ENCODE data around the gene EPB41L4B. TPM values are rescaled to one million over a fixed set of nuclear protein-coding genes. Genes with fewer than 3 reads are reported as not detected.

The EPB41L4B gene
- total and polyA plus RNA-seq, 2 of the 13 experiments (the other 11 are each of a cell fraction or from before 2014, with no cell fraction given) = 17.6 to 22.1 TPM

GRCh38 chr9:109182940-109183798 is 137.7 kb downstream of the EPB41L4B start (continued):
- peak; percentile 53; the same call in 1 of the 2 replicates for TF ChIP-seq SPEN (CRISPR knock-in tag; IDR thresholded peaks at IDR 0.05; ENCODE audit: low read depth)
- 0 out of 2 replicates have a peak, but pooled peaks have one; percentile 41 for TF ChIP-seq ZGPAT (CRISPR knock-in tag; IDR thresholded peaks at IDR 0.05)
- no peak for TF ChIP-seq ZBTB37 (CRISPR knock-in tag; IDR thresholded peaks at IDR 0.05)
- 0 out of 4 replicates have a peak, but pooled peaks of 1 of the 2 experiments have one; percentile 36 for TF ChIP-seq ATF4 (CRISPR knock-in tag; IDR thresholded peaks at IDR 0.05)
- peak; percentile 0 for TF ChIP-seq MTA1 (CRISPR knock-in tag; IDR thresholded peaks at IDR 0.05; ENCODE audit: borderline replicate concordance)
- TF ChIP-seq PHF21A (CRISPR knock-in tag; IDR thresholded peaks at IDR 0.05) = peak; percentile 86
- no peak for TF ChIP-seq ZSCAN21 (CRISPR knock-in tag; IDR thresholded peaks at IDR 0.05; ENCODE audit: borderline replicate concordance)
- no peak for TF ChIP-seq AHDC1 (CRISPR knock-in tag; IDR thresholded peaks at IDR 0.05; ENCODE audit: borderline replicate concordance)
- TF ChIP-seq KDM2A (CRISPR knock-in tag; IDR thresholded peaks at IDR 0.05; ENCODE audit: borderline replicate concordance, low read depth) = peak; percentile 47; the same call in 1 of the 2 replicates
- 0 out of 2 replicates have a peak, but pooled peaks have one; percentile 24 for TF ChIP-seq ZXDC (CRISPR knock-in tag; IDR thresholded peaks at IDR 0.05)
- TF ChIP-seq ZNF3 (CRISPR knock-in tag; IDR thresholded peaks at IDR 0.05) = peak; percentile 60; the same call in 1 of the 2 replicates
- TF ChIP-seq TFAP4 (IDR thresholded peaks at IDR 0.05; ENCODE audit: borderline replicate concordance, low read depth) = peak; percentile 77; the same call in 1 of the 2 replicates
- TF ChIP-seq PCBP2 (optimal IDR thresholded peaks at IDR 0.05; ENCODE audit: low read depth, low read length, poor library complexity, severe bottlenecking) = no peak

Data from HepG2 (cell line).